Measurements from ENCODE around the gene CPT1C.

DNA sequence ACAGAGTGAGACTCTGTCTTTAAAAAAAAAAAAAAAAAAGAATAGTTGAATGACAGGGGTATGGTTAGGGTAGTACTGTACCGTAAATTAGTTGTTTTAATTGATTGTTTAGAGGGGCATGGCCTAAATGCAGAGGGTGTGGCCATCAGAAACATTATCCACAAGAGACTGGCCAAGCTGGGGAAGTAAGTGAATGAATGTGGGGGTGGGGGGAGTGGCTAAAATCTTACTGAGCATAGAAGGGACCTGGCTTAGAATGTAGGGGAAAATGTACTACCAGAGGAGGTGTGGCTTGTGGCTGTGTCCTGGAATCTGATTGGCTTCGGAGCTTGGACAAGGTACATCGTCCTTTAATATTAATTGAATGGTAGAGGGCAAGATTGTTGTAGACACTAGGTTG, 21.4 kb upstream of the CPT1C start:
- TF ChIP-seq EZH2phosphoT487 (IDR thresholded peaks at IDR 0.05) (no peak), EZH2 (IDR thresholded peaks at IDR 0.05) (no peak)
- TF ChIP-seq, protein P1, sequence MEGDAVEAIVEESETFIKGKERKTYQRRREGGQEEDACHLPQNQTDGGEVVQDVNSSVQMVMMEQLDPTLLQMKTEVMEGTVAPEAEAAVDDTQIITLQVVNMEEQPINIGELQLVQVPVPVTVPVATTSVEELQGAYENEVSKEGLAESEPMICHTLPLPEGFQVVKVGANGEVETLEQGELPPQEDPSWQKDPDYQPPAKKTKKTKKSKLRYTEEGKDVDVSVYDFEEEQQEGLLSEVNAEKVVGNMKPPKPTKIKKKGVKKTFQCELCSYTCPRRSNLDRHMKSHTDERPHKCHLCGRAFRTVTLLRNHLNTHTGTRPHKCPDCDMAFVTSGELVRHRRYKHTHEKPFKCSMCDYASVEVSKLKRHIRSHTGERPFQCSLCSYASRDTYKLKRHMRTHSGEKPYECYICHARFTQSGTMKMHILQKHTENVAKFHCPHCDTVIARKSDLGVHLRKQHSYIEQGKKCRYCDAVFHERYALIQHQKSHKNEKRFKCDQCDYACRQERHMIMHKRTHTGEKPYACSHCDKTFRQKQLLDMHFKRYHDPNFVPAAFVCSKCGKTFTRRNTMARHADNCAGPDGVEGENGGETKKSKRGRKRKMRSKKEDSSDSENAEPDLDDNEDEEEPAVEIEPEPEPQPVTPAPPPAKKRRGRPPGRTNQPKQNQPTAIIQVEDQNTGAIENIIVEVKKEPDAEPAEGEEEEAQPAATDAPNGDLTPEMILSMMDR (IDR thresholded peaks at IDR 0.05), result no peak
